GM23338 (cell line): ENCODE data around the gene SMARCD2. TPM values are rescaled to one million over a fixed set of nuclear protein-coding genes. Genes with fewer than 3 reads are reported as not detected.

Source experiments
- ATAC-seq: fragments of 200-7000 bp; cut with Tn5 transposase; 3 replicates; pipeline ENCODE4 v1.9.1; 2020
- DNase-seq: peaks from one replicate; pipeline ENCODE4 v3.0.0-alpha.2; 2015; ENCODE audit warnings: low spot score
- H2AFZ ChIP-seq: fragments of 200-600 bp; sonication (generic); 2 replicates; pipeline ENCODE4 v1.8.0; 2016; ENCODE audit warnings: antibody characterized with exemption, mild to moderate bottlenecking, moderate library complexity
- H3F3A ChIP-seq: fragments of 200-600 bp; sonication (generic); replicated peaks from 2 replicates; pipeline ENCODE4 v1.8.0; 2017; ENCODE audit warnings: antibody characterized with exemption, mixed run types, low read depth
- H3K27ac ChIP-seq: fragments of 200-600 bp; sonication (generic); 2 replicates; pipeline ENCODE4 v1.6.1; 2016; ENCODE audit warnings: low read depth
- H3K27me3 ChIP-seq: fragments of 200-600 bp; sonication (generic); 2 replicates; pipeline ENCODE4 v1.8.0; 2016; ENCODE audit warnings: mild to moderate bottlenecking, mixed run types, moderate library complexity; ENCODE audit not compliant: insufficient read depth
- H3K36me3 ChIP-seq: fragments of 200-600 bp; sonication (generic); 2 replicates; pipeline ENCODE4 v1.8.0; 2016; ENCODE audit warnings: mild to moderate bottlenecking; ENCODE audit not compliant: insufficient read depth
- H3K4me1 ChIP-seq: fragments of 200-600 bp; sonication (generic); 2 replicates; pipeline ENCODE4 v1.8.0; 2016; ENCODE audit warnings: mild to moderate bottlenecking, moderate library complexity; ENCODE audit not compliant: insufficient read depth
- H3K4me2 ChIP-seq: fragments of 200-600 bp; sonication (generic); 2 replicates; pipeline ENCODE4 v1.7.1; 2017; ENCODE audit warnings: mixed run types
- H3K4me3 ChIP-seq: fragments of 200-600 bp; sonication (generic); 2 replicates; pipeline ENCODE4 v1.6.1; 2016; ENCODE audit warnings: mixed run types
- H3K79me2 ChIP-seq: fragments of 200-600 bp; sonication (generic); replicated peaks from 2 replicates; pipeline ENCODE4 v1.8.0; 2017; ENCODE audit warnings: mild to moderate bottlenecking; ENCODE audit not compliant: insufficient read depth
- H3K9me2 ChIP-seq: fragments of 200-600 bp; sonication (generic); 2 replicates; pipeline ENCODE4 v1.8.0; 2017; ENCODE audit not compliant: insufficient read depth
- H4K20me1 ChIP-seq: fragments of 200-600 bp; sonication (generic); replicated peaks from 2 replicates; pipeline ENCODE4 v1.8.0; 2017; ENCODE audit warnings: mild to moderate bottlenecking; ENCODE audit not compliant: insufficient read depth
- H3K27ac Mint-ChIP-seq: 2 replicates; pipeline ENCODE4 v1.8.0; 2020; ENCODE audit warnings: inconsistent platforms, mild to moderate bottlenecking, moderate library complexity, mixed read lengths
- H3K27me3 Mint-ChIP-seq: 3 replicates; pipeline ENCODE4 v1.8.0; 2022; ENCODE audit warnings: low read depth, mild to moderate bottlenecking, moderate library complexity, mixed read lengths, inconsistent platforms; ENCODE audit not compliant: insufficient read depth, poor library complexity
- H3K36me3 Mint-ChIP-seq: 3 replicates; pipeline ENCODE4 v1.8.0; 2021; ENCODE audit warnings: low read depth, mild to moderate bottlenecking, inconsistent platforms, moderate library complexity, mixed read lengths
- H3K4me1 Mint-ChIP-seq: 3 replicates; pipeline ENCODE4 v1.8.0; 2020; ENCODE audit warnings: mild to moderate bottlenecking, inconsistent platforms, mixed read lengths
- H3K4me3 Mint-ChIP-seq: 3 replicates; pipeline ENCODE4 v1.8.0; 2021; ENCODE audit warnings: moderate library complexity, mild to moderate bottlenecking, inconsistent platforms, mixed read lengths
- H3K9me3 Mint-ChIP-seq: 3 replicates; pipeline ENCODE4 v1.8.0; 2020; ENCODE audit warnings: moderate library complexity, mild to moderate bottlenecking, inconsistent platforms, mixed read lengths
- CREB1 ChIP-seq: fragments of 250-450 bp; sonication (Bioruptor Pico); IDR thresholded peaks from 2 replicates; pipeline ENCODE4 v1.5.0; 2020; ENCODE audit warnings: low read depth, mild to moderate bottlenecking, moderate library complexity
- EZH2phosphoT487 ChIP-seq: fragments of 200-600 bp; sonication (generic); IDR thresholded peaks from one replicate; pipeline ENCODE4 v1.8.1; 2018; ENCODE audit warnings: antibody characterized with exemption; ENCODE audit not compliant: unreplicated experiment
- NANOG ChIP-seq: IDR thresholded peaks from 2 replicates; pipeline ENCODE4 v1.6.1; 2016; ENCODE audit warnings: antibody characterized with exemption, borderline replicate concordance
- POLR2AphosphoS5 ChIP-seq: IDR thresholded peaks from 2 replicates; pipeline ENCODE4 v1.6.1; 2016; ENCODE audit warnings: antibody characterized with exemption, low read depth
- STAT1 ChIP-seq: IDR thresholded peaks from one replicate; pipeline ENCODE4 v1.6.1; 2016; ENCODE audit warnings: antibody characterized with exemption; ENCODE audit not compliant: unreplicated experiment
- ZNF331 ChIP-seq: fragments of 250-450 bp; sonication (Bioruptor Pico); IDR thresholded peaks from 2 replicates; pipeline ENCODE4 v1.5.0; 2020; ENCODE audit warnings: low read depth, mild to moderate bottlenecking, moderate library complexity
- polyA plus RNA-seq: library from polyadenylated mRNA; unstranded; fragments of >200 nt; fragmentation: Nextera tagmentation; extraction: Ambion mirVana; gene quantifications from 2 replicates; pipeline ENCODE4 v1.2.1, GENCODE V29; 2016
- total RNA-seq: library from RNA; depleted of rRNA; stranded (reverse); fragments of >200 nt; shearing (Covaris generic); gene quantifications from 2 replicates; pipeline ENCODE4 v1.2.3, GENCODE V29; 2014
- TF ChIP-seq, protein P1 (sequence below), 2 experiments: fragments of 200-600 bp in 1 of 2; sonication (generic) in 1 of 2; conservative IDR thresholded peaks; 2 replicates each; pipeline versions ENCODE4 v1.5.1 to v1.6.1; 2016 to 2017; ENCODE audit warnings: antibody characterized with exemption in 2 of 2, low read depth in 2 of 2, mild to moderate bottlenecking in 2 of 2, moderate library complexity in 1 of 2
- TF ChIP-seq, protein P2 (sequence below): IDR thresholded peaks from one replicate; pipeline ENCODE4 v1.6.1; 2018; ENCODE audit warnings: antibody characterized with exemption; ENCODE audit not compliant: unreplicated experiment
- TF ChIP-seq, protein P3 (sequence below): IDR thresholded peaks from 2 replicates; pipeline ENCODE4 v1.6.1; 2016; ENCODE audit warnings: antibody characterized with exemption

Gene SMARCD2
- total and polyA plus RNA-seq, 2 experiments from 2014 or later: 36.4 to 133 TPM

DNA sequence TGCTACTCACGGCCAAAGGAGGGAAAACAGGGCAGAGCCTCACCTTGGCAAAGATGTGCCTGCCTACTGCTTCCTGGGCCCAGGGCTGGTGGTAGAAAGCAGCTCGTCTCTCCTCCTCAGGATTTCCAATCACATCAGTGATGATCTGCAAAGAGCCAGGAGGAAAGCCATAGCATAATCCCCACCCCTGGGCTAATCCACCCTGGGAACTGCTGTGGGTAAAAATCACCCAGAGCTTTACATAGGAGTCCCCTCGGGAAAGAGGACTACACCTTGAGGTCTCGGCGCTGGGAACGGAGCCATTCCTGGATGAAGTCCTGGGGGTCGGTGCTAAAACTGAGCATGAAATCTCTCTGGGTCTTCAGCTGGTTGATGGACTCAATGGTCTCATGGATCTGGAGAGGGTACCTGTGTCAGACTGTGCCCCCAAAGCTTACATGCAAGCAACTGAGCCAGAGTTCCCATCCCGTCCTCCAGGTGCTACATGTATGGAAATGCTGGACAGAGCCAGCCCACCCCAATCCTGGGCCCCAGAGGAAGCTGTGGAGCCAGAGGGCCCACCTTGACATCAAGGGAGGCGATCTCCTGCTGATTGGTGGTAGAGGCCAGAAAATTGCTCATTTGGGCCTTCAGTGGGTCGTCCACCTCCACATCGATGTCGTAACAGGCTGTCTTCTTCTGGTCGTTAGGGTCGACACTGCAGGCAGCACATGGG is 9.3 kb downstream of the SMARCD2 start:
- Mint-ChIP-seq H3K4me1 (peaks cover 14% of the 10 kb centered on the region), H3K27ac (no peak overlapping the region), H3K27me3 (peaks cover 24% of the 10 kb centered on the region), H3K36me3 (peaks cover 87% of the 10 kb centered on the region), H3K4me3 (no peak overlapping the region), H3K9me3 (no peaks in the 10 kb centered on the region)
- Histone ChIP-seq H3K36me3 (peaks cover 41% of the 10 kb centered on the region), H3K4me1 (peaks cover 2% of the 10 kb centered on the region; the same call in 1 of the 2 replicates), H3K79me2 (peaks cover 29% of the 10 kb centered on the region), H3K9me2 (no peaks in the 10 kb centered on the region), H2AFZ (no peak overlapping the region), H3K27ac (no peak overlapping the region), H3K4me2 (no peak overlapping the region), H3K4me3 (no peak overlapping the region), H3K27me3 (no peaks in the 10 kb centered on the region), H4K20me1 (peaks cover 17% of the 10 kb centered on the region), H3F3A (peaks cover 13% of the 10 kb centered on the region; the same call in 1 of the 2 replicates)
- no peak for ATAC-seq
- TF ChIP-seq, protein P1, sequence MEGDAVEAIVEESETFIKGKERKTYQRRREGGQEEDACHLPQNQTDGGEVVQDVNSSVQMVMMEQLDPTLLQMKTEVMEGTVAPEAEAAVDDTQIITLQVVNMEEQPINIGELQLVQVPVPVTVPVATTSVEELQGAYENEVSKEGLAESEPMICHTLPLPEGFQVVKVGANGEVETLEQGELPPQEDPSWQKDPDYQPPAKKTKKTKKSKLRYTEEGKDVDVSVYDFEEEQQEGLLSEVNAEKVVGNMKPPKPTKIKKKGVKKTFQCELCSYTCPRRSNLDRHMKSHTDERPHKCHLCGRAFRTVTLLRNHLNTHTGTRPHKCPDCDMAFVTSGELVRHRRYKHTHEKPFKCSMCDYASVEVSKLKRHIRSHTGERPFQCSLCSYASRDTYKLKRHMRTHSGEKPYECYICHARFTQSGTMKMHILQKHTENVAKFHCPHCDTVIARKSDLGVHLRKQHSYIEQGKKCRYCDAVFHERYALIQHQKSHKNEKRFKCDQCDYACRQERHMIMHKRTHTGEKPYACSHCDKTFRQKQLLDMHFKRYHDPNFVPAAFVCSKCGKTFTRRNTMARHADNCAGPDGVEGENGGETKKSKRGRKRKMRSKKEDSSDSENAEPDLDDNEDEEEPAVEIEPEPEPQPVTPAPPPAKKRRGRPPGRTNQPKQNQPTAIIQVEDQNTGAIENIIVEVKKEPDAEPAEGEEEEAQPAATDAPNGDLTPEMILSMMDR (conservative IDR thresholded peaks at IDR 0.05; ENCODE audit: low read depth in 2 of 2): no peak
- peak; percentile 22; the same call in 1 of the 2 replicates for TF ChIP-seq POLR2AphosphoS5
- no peak for DNase-seq

DNA sequence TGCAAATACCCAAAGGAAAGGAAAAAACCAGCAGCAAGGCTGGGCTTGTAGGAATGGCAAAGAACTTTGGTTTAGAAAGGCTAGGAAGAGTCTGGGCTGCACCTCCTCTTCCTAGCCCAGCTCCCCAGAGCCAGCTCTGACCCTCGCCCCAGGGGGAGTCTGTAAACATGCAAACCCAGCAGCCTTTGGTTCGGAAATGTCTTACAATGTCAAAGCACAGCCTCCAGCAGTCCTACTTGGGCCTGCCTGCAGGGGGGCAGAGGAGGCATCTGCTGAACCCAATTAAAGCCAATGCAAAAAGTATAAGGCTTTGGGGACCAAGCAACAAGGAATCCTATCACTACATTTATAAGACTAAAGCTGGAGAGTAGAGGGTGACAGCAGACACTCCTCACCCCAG is 10.0 kb downstream of the SMARCD2 start:
- H3K4me1 Mint-ChIP-seq: peaks cover 15% of the 10 kb centered on the region

DNA sequence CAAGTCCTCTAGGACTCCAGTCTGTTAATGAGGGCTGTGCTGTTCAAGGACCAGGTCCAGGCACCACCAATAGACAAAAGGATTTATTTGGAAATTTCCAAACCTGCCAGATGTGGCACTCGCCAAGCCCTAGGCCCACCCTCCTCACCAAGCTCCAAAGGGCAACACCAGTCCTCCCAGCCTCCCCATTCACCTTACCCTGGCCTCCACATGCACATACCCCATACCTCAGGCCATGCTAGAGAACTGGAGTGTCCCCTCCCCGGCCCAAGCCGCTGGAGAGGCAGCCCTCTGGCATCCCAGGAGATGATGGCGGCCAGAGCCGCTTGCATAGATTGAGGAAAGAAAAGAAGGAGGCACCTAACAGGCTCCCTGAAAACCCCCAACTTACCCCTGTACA is 10.5 kb downstream of the SMARCD2 start:
- ATAC-seq (no peak), DNase-seq (no peak)
- Histone ChIP-seq H3K27me3 (no peaks in the 10 kb centered on the region), H3K4me1 (no peaks in the 10 kb centered on the region; the same call in 1 of the 2 replicates), H2AFZ (no peak overlapping the region), H3K9me2 (no peaks in the 10 kb centered on the region), H3K27ac (no peak overlapping the region), H4K20me1 (peaks cover 20% of the 10 kb centered on the region), H3K36me3 (peaks cover 41% of the 10 kb centered on the region), H3K4me2 (no peak overlapping the region), H3K4me3 (no peak overlapping the region), H3K79me2 (peaks cover 26% of the 10 kb centered on the region), H3F3A (peaks cover 13% of the 10 kb centered on the region; the same call in 1 of the 2 replicates)
- Mint-ChIP-seq H3K4me3 (no peak overlapping the region), H3K4me1 (peaks cover 13% of the 10 kb centered on the region), H3K27me3 (peaks cover 27% of the 10 kb centered on the region), H3K36me3 (peaks cover 95% of the 10 kb centered on the region), H3K9me3 (no peaks in the 10 kb centered on the region), H3K27ac (peak overlapping the region; percentile 70)
- TF ChIP-seq, protein P1 (conservative IDR thresholded peaks at IDR 0.05; ENCODE audit: low read depth in 2 of 2): no peak
- TF ChIP-seq STAT1: no peak
- TF ChIP-seq POLR2AphosphoS5: no peak
- TF ChIP-seq EZH2phosphoT487: no peak
- no peak for TF ChIP-seq ZNF331 (CRISPR knock-in tag)
- TF ChIP-seq, protein P2, sequence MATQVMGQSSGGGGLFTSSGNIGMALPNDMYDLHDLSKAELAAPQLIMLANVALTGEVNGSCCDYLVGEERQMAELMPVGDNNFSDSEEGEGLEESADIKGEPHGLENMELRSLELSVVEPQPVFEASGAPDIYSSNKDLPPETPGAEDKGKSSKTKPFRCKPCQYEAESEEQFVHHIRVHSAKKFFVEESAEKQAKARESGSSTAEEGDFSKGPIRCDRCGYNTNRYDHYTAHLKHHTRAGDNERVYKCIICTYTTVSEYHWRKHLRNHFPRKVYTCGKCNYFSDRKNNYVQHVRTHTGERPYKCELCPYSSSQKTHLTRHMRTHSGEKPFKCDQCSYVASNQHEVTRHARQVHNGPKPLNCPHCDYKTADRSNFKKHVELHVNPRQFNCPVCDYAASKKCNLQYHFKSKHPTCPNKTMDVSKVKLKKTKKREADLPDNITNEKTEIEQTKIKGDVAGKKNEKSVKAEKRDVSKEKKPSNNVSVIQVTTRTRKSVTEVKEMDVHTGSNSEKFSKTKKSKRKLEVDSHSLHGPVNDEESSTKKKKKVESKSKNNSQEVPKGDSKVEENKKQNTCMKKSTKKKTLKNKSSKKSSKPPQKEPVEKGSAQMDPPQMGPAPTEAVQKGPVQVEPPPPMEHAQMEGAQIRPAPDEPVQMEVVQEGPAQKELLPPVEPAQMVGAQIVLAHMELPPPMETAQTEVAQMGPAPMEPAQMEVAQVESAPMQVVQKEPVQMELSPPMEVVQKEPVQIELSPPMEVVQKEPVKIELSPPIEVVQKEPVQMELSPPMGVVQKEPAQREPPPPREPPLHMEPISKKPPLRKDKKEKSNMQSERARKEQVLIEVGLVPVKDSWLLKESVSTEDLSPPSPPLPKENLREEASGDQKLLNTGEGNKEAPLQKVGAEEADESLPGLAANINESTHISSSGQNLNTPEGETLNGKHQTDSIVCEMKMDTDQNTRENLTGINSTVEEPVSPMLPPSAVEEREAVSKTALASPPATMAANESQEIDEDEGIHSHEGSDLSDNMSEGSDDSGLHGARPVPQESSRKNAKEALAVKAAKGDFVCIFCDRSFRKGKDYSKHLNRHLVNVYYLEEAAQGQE: no peak
- no peak for TF ChIP-seq NANOG
- no peak for TF ChIP-seq CREB1 (CRISPR knock-in tag)
- TF ChIP-seq, protein P3, sequence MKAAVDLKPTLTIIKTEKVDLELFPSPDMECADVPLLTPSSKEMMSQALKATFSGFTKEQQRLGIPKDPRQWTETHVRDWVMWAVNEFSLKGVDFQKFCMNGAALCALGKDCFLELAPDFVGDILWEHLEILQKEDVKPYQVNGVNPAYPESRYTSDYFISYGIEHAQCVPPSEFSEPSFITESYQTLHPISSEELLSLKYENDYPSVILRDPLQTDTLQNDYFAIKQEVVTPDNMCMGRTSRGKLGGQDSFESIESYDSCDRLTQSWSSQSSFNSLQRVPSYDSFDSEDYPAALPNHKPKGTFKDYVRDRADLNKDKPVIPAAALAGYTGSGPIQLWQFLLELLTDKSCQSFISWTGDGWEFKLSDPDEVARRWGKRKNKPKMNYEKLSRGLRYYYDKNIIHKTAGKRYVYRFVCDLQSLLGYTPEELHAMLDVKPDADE: no peak

More for the DNA sequence above, 10.0 kb downstream of the SMARCD2 start:
- no peak overlapping the region for H3K27ac ChIP-seq
- no peaks in the 10 kb centered on the region for H3K9me3 Mint-ChIP-seq
- H3K27me3 Mint-ChIP-seq: peaks cover 25% of the 10 kb centered on the region
- no peaks in the 10 kb centered on the region; the same call in 1 of the 2 replicates for H3K4me1 ChIP-seq
- peak overlapping the region; percentile 70 for H3K27ac Mint-ChIP-seq
- DNase-seq (peak; percentile 30), ATAC-seq (no peak)
- H3K4me3 Mint-ChIP-seq: no peak overlapping the region
- no peaks in the 10 kb centered on the region for H3K9me2 ChIP-seq
- H3K36me3 Mint-ChIP-seq: peaks cover 94% of the 10 kb centered on the region
- peaks cover 41% of the 10 kb centered on the region for H3K36me3 ChIP-seq
- H3K4me2 ChIP-seq: no peak overlapping the region
- peaks cover 28% of the 10 kb centered on the region for H3K79me2 ChIP-seq
- peaks cover 20% of the 10 kb centered on the region for H4K20me1 ChIP-seq
- no peak overlapping the region for H3K4me3 ChIP-seq
- H2AFZ ChIP-seq: no peak overlapping the region
- H3K27me3 ChIP-seq: no peaks in the 10 kb centered on the region
- H3F3A ChIP-seq: peaks cover 13% of the 10 kb centered on the region; the same call in 1 of the 2 replicates
- no peak for TF ChIP-seq NANOG
